Measurements from ENCODE around the gene ZNF778.

The ZNF778 gene

DNA sequence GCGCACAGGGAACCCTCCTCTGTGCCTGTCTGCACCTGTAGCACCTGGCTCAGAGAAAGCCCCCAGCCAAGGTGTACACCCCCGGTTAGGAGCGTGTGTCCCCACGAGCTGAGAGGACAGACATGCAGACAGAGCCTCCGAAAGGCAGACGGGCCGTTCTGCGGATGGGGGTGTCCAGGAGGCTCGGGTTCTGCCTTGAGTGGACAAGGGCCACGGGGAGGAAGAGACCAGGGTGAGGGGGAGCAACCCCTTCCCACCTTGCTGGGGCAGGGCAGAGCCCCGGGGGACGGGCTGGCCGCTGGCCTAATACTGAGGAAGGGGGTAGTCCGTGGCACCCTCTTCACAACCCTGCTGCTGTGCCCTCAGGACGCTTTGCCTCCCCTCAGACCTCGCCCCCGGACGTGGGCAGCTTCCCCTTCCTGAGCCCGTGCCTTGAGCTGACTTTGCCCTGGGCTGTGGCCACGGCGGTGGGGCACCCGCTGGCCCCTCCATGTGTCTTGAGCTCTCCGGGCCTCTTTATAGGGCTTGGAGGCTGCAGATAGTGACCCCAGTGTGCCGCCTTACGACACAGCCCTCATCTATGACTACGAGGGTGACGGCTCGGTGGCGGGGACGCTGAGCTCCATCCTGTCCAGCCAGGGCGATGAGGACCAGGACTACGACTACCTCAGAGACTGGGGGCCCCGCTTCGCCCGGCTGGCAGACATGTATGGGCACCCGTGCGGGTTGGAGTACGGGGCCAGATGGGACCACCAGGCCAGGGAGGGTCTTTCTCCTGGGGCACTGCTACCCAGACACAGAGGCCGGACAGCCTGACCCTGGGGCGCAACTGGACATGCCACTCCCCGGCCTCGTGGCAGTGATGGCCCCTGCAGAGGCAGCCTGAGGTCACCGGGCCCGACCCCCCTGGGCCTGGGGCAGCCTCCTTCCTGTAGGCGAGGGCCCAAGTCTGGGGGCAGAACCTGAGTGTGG lies 22.9 kb upstream of the ZNF778 start:
- DNase-seq = no peak

DNA sequence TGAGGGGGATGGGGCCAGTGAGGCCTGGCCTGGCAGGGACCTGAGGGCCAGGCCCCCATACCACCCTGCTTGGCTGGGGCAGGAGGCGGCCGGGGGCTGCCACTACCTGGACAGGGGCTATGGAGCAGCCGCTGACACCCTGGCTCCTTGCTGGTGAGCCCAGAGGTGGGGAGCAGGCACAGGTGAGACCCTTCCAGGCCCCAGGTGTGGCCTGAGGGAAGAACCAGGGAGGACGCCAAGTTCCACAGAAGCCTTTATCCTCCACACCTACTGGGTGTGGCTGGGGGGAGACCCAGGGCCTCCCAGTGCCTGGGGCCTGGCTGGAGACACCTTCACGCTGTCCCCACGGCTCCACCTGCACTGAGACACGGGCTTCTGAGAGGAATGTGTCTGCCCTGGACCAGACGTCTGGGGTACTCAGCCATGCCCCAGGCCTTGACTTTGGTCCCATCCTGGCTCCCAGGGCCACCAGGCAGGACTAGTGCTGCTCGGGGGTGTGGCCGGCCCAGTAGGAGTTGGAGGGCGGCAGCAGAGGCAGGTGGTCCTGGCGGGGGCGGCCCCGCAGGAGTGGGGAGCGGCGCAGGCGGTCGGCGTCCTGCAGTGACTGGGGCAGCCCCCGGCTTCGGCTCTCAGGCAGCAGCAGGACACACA lies 21.9 kb upstream of the ZNF778 start:
- no peak for DNase-seq

- no peak for DNase-seq
Observed at GRCh38 chr16:89197033-89197632, 20.4 kb upstream of the ZNF778 start.

- no peak for DNase-seq
Observed at GRCh38 chr16:89197633-89198416, 19.7 kb upstream of the ZNF778 start.

DNA sequence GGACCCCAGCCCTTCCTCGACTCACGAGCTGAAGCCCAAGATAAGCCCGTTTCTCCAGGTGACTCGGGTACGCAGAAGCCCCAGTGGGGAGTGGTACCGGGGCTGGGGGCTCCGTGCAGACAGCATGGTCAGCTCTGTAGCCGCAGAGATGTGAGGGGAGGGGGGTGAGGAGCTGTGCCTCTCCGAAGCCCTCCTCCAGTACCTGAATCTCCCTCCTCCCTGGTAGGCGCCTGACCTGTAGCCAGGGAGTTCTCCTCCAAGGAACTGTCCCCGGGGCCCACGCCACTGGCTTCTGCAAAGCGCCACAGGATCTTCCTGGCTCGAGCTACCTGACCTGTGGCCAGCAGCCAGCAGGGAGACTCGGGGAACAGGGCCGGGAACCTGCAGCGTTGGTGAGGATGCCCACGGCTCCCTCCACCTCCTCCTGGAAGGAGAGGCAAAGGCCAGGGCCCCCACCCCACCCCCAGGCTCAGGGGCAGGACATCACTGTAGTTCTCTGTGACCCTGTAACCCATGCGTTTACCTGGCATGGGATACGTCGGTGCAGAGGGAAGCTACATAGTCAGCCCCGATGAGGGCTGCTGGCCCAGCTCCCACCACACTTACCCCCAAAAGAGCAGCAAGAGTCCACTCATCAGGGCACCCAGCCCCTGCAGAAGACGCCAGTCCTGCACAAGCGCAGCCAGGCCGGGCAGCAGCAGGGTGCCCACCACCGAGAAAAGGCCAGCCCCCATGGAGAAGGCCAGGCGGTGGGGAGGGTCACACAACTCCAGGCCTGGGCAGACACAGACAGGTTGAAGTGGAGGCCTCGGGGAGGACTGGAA lies 18.9 kb upstream of the ZNF778 start:
- no peak for DNase-seq

GRCh38 chr16:89199241-89200123 lies 18.0 kb upstream of the ZNF778 start:
- DNase-seq = no peak

DNA sequence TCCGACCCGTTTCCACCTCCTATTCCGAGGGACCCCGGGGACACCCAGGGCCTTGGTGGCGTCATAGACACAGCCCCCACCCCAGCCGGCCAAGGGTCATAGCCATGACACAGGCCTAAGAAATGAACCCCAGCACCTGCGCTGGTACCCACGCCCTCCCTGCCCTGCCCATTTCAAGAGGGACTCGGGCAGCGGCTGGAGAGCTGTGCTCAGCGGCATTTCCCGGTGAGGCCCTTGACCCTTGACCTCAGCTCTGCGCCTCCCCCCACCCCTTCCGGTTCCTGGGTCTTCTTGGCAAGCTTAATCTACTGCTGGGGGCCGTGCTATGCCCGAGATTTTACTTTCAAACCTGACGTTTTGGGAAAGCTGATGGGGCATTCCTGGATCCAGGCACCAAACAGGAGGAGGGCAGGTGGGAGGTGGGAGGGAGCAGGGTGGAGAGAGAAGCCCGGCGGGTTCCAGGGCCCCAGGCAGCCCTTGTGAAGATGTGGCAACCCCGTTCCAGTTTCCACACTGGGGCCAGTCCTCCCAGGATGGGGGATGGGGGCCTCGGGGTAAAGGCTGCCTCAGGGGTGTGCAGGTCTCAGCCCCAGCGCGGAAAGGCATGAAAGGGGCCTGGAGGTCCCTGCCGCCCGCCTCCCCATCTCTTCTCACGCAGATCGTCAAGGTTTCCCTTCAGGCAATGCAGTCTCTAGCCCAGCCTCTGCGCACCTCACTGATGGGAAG lies 17.2 kb upstream of the ZNF778 start, which contains the start of gene SLC22A31:
Gene SLC22A31, minus strand, starts transcription at position 414 of the 726 bp plus-strand sequence. Its CDS starts 36 bp downstream, at position 378.
- DNase-seq = no peak

GRCh38 chr16:89200850-89201411 lies 16.6 kb upstream of the ZNF778 start:
- no peak for DNase-seq

- DNase-seq = peak; percentile 9
Observed at GRCh38 chr16:89201439-89202377, 15.8 kb upstream of the ZNF778 start.

DNA sequence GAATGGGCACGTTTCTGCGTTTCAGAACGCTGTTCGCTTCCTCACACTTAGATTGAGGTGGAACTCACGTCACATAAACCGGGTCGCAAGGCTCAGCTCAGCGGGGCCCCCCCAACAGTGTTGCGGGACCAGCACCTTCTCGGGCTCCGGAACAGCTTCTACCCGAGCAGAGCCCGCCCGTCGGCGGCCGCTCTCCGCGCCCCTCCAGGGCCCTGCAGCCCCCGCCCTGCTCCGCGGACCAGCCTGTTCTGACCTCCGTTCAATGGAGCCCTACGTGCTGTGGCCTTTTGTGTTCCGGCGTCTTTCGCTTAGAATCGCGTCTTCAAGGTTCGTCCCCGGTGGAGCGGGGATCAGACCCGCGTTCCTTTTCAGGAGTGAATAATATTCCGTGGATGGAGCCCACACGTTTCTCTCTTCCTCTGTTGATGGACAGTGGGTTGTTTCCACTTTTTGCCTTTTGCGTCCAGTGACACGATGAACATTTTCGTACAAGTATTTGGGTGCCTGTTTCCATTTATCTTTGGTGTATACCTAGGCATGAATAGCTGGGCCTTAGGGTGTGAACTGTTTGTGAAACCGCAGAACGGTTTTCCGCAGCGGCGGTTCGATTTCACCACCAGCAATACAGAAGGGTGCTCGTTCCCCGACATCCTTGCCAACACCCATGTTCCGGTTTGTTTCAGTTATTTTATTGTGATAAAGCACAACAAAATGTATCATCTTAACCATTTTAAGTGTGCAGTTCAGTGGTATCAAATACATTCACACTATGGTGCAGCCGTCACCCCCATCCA lies 14.9 kb upstream of the ZNF778 start:
- no peak for DNase-seq

DNA sequence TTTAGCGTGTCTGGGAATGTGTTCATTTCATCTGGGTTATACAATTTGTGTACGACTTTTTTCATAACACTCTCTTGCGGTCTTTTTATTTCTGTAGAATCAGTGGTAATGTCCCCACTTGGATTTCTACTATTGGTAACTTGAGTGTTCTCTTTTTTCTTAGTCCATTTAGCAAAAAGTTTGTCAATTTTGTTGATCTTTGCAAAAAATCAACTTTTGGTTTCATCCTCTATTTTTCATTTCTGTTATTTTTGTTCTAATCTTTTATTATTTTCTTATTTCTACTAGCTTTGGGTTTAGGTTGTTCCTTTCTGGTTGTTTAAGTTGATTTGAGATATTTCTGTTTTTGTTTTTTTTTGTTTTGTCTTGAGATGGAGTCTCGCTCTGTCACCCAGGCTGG lies 9.5 kb upstream of the ZNF778 start:
- no peak for DNase-seq

DNA sequence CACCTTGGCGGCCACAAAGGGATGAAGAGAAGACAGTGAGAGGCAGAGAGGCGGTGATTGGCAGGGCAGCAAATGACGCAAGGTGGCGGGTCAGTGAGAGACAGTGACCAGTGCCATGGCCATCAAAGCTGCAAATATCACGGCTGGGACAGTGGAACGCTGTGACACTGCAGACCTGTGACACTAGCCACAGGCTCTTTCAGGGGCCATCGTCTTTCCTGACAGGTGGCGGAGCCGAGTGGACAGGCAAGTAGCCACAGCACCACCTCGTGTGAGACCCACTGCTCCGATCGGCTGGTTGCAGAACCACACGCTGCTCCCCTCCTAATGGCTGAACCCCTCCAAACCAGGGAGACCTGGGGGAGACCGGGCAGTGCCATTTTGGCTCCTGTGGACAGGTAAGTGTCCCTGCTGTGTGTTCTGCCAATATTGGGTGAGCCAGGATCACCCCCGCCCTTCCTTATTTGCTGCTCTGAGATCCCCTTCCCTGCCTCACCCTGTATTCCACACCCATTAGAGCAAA lies 7.9 kb upstream of the ZNF778 start:
- DNase-seq = no peak

GRCh38 chr16:89210165-89210903 lies 7.2 kb upstream of the ZNF778 start:
- DNase-seq = no peak

GRCh38 chr16:89210904-89211515 lies 6.5 kb upstream of the ZNF778 start:
- no peak for DNase-seq

GRCh38 chr16:89216315-89217137 lies 977 bp upstream of the ZNF778 start:
- DNase-seq = peak; percentile 65

DNA sequence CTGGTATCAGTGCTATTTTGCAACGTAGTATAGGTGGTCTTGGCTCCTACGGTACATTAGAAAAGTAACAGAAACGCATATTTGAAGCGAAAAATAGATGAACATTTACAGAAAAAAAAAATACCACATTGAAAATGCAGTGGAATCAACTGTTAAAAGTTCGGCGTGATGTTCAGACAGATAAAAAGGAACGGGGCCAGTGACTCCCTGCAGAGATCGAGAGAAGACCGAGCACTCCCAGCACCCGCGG lies 440 bp upstream of the ZNF778 start:
- no peak for DNase-seq

All from KG1 (cell line).